NOMO-1 treated with dmso at 0.1 percent for 144 hours (cell line): Measurements from ENCODE around the gene TRIM62.

Experiments
- DNase-seq: peaks from one replicate; lab custom pipeline; 2025; ENCODE audit not compliant: unreplicated experiment; lab: John Stamatoyannopoulos, UW

TRIM62 gene

GRCh38 chr1:33162141-33162540 lies 19.7 kb downstream of the TRIM62 start:
- no peak for DNase-seq

- DNase-seq: no peak
These were observed 20.7 kb downstream of the TRIM62 start for GRCh38 chr1:33161061-33161681.

DNA sequence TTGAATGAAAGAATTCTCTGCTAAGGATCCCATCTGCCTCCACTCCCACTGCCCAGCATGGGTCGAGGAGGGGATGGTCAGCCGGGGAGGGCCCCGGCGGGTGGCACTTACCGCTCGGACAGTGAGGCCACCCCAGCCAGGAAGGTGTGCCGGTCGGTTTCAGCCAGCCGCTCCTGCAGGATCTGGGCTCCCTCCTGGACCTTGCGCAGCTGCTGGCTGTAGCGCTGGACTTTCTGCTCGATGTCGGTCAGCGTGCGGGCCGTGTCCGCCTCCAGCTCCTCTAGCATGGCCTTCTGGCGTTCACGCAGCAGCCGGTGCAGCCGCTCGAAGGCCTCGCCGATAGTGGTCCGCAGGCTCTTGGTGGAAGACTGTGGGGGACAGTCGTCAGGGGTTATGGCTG lies 22.3 kb downstream of the TRIM62 start:
- no peak for DNase-seq

DNA sequence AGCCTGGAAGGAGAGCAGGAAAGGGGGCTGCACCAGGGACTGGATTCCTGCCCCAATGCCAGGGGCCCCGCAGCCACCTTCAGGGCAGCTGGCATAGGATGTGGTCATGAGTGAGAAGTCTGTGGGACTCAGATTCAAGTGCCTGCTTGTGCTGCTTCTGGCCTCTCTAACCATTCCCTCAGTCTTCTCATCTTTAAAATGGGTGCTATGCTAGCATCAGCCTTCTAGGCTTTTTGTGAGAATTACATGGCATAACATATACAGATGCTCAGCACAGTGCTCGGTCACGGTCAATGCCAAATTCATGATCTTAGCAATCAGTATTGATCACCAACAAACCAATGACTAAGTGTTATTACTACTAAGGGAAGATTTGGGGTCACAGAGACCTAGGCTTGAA lies 23.5 kb downstream of the TRIM62 start:
- no peak for DNase-seq

DNA sequence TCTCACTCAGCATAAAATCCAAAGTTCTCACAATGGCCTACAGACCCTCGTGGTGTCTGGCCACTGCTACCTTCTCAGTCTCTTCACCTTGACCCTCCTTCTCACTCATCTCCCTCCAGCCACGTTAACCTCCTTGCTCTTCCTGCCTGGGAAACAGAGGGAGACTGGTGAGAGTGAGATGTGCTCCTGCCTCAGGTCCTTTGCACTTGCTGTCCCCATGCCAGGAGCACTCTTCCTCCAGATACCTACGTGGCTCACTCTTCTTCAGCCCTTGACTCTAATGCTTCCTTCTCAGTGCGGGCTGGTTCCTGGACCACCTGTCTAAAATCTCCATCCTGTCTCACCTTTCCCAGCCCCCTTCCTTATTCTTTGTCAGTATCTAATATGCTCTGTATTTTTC lies 24.7 kb downstream of the TRIM62 start:
- DNase-seq: no peak

GRCh38 chr1:33155877-33156538 lies 25.8 kb downstream of the TRIM62 start:
- DNase-seq: no peak

DNA sequence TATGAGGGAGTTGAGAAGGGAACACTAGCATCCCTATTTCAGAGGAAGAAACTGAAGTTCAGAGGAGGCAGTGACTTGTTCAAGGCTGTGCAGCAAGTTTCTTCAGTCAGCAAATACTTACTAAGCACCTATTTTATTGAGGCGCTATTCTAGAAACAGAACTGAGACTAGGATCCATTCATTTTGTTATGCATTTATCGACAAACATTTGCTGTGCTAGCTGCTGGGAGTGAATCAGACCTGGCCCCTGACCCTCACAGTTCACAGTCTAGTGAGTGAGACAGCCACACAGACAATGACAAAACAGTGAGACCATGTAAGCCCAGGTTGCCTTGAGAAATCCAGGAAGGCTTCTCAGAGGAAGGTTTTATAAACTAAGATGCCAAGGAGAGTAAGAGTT lies 28.2 kb downstream of the TRIM62 start:
- no peak for DNase-seq

- no peak for DNase-seq
These were observed 29.0 kb downstream of the TRIM62 start for GRCh38 chr1:33152685-33153432.

- no peak for DNase-seq
These were observed 30.7 kb downstream of the TRIM62 start for GRCh38 chr1:33151116-33151515.

- DNase-seq: no peak
These were observed 31.3 kb downstream of the TRIM62 start for GRCh38 chr1:33150522-33150921.

GRCh38 chr1:33149453-33150190 lies 32.2 kb downstream of the TRIM62 start:
- no peak for DNase-seq

- no peak for DNase-seq
These were observed 33.2 kb downstream of the TRIM62 start for GRCh38 chr1:33148615-33149014.

GRCh38 chr1:33147997-33148314 lies 33.9 kb downstream of the TRIM62 start:
- no peak for DNase-seq

DNA sequence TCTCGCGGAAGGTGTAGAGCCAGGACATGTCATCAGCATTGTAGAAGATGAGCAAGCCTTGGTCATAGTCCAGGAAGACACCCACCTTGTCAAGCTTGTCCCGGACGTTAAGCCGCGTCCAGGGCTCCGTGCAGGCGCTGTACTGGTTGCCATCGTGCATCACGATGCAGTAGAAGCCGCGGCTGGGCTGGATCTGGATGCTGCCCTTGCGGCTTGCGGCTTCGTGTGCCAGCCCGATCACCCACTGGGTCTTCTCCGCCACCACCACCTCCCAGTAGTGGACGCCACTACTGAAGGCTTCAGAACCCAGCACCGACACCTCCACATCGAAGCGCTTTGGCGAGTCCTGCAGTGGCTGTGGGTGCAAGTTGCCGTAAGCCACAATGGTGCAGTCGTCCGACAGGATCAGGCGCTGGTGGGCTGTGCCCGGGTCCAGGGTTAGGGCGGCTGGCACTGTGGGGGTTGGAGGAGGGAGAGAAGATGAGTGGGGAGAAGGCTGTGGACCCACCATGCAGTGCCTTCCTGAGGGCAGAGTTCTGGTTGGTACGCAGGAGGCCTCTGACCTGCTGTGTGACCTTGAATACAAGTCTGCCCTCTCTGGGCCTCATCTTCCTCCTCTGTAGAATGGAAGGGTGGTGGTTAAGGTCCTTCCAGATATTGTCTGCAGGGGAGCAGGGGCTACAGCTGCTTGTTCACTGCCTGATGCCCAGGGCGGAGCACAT lies 34.4 kb downstream of the TRIM62 start:
- DNase-seq: no peak

GRCh38 chr1:33146003-33146402 lies 35.8 kb downstream of the TRIM62 start:
- no peak for DNase-seq

- no peak for DNase-seq
These were observed 38.1 kb downstream of the TRIM62 start for GRCh38 chr1:33143698-33144097.

- no peak for DNase-seq
These were observed 38.7 kb downstream of the TRIM62 start for GRCh38 chr1:33143176-33143575.

- DNase-seq: no peak
These were observed 39.3 kb downstream of the TRIM62 start for GRCh38 chr1:33142483-33143064.

DNA sequence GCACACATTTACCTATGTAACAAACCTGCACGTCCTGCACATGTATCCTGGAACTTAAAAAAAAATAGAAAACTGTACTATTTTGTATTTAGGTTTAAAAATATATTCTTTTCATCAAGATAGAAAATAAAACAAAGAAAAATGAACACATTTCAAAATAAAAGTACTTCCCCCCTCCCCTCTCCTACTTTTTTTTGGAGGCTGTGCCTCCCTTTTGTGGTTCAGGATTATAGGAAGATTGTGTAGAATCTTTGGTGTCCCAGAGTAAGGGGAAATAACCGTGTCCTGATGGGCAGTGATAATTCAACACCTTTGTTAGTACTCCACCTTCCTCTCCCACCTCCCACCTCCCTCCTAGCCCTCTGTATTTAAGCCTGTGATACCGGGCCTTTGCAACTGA lies 40.1 kb downstream of the TRIM62 start:
- no peak for DNase-seq

- DNase-seq: no peak
These were observed 40.6 kb downstream of the TRIM62 start for GRCh38 chr1:33141216-33141615.
